HepG2 (cell line): ENCODE data around the gene DNAAF1. TPM values are rescaled to one million over a fixed set of nuclear protein-coding genes. Genes with fewer than 3 reads are reported as not detected.

Source experiments
- AGO1 ChIP-seq: fragments of 200-400 bp; formaldehyde crosslinking; IDR thresholded peaks from 2 replicates; pipeline ENCODE4 v1.6.1; 2017; ENCODE audit warnings: mild to moderate bottlenecking, low read depth, low read length, moderate library complexity; ENCODE audit not compliant: poor library complexity, severe bottlenecking
- FOXA1 ChIP-seq, 2 experiments: fragments of 450-650 bp in 1 of 2; sonication (generic) in 1 of 2; formaldehyde crosslinking in 1 of 2; IDR thresholded peaks; 2 replicates each; pipeline versions ENCODE4 v1.4.0 to v1.6.1; 2016 to 2020; ENCODE audit warnings: missing genetic modification reagents in 1 of 2
- GLI4 ChIP-seq: sonication (generic); formaldehyde crosslinking; IDR thresholded peaks from 2 replicates; pipeline ENCODE4 v1.5.1; 2020; ENCODE audit warnings: missing genetic modification reagents, mild to moderate bottlenecking, moderate library complexity, borderline replicate concordance
- JUNB ChIP-seq: sonication (generic); formaldehyde crosslinking; IDR thresholded peaks from 2 replicates; pipeline ENCODE4 v1.8.0; 2022; ENCODE audit warnings: missing genetic modification reagents, mild to moderate bottlenecking, borderline replicate concordance
- KLF12 ChIP-seq: sonication (generic); formaldehyde crosslinking; IDR thresholded peaks from 2 replicates; pipeline ENCODE4 v1.4.0; 2020; ENCODE audit warnings: missing genetic modification reagents, borderline replicate concordance
- RBM22 ChIP-seq: fragments of 200-400 bp; formaldehyde crosslinking; optimal IDR thresholded peaks from 2 replicates; pipeline ENCODE3; 2017; ENCODE audit warnings: mild to moderate bottlenecking, low read length, moderate library complexity
- ZFP37 ChIP-seq: sonication (generic); formaldehyde crosslinking; IDR thresholded peaks from 2 replicates; pipeline ENCODE4 v1.4.0; 2020; ENCODE audit warnings: missing genetic modification reagents, borderline replicate concordance
- ZFY ChIP-seq: sonication (generic); formaldehyde crosslinking; IDR thresholded peaks from 2 replicates; pipeline ENCODE4 v1.4.0; 2020; ENCODE audit warnings: missing genetic modification reagents
- ZFYVE20 ChIP-seq: sonication (generic); formaldehyde crosslinking; IDR thresholded peaks from 2 replicates; pipeline ENCODE4 v1.8.0; 2023; ENCODE audit warnings: low read depth, mild to moderate bottlenecking, moderate library complexity, missing genetic modification reagents, borderline replicate concordance
- ZNF468 ChIP-seq: sonication (generic); formaldehyde crosslinking; IDR thresholded peaks from 2 replicates; pipeline ENCODE4 v1.8.0; 2022; ENCODE audit warnings: mild to moderate bottlenecking, moderate library complexity, missing genetic modification reagents
- polyA plus RNA-seq, 8 experiments: library from polyadenylated mRNA; depleted of rRNA in 3 of 8; stranded (reverse) in 7 of 8; unstranded in 1 of 8; fragments of >200 nt; fragmentation: Illumina TruSeq in 4 of 8; extraction: Trizol in 4 of 8; gene quantifications; 2 replicates each; pipeline versions ENCODE4 v1.2.1 to v1.2.3, GENCODE V29; 2011 to 2016; ENCODE audit warnings: low read depth in 4 of 8, missing spikeins in 1 of 8, mixed read lengths in 1 of 8; ENCODE audit not compliant: insufficient read depth in 1 of 8
- total RNA-seq, 5 experiments: library from RNA; depleted of rRNA; stranded (reverse); fragments of >200 nt; fragmentation: Illumina TruSeq; extraction: Trizol; gene quantifications; 2 replicates each; pipeline ENCODE4 v1.2.3, GENCODE V29; 2016; ENCODE audit warnings: low read depth in 1 of 5
- TF ChIP-seq, protein P1 (sequence below): sonication (generic); formaldehyde crosslinking; IDR thresholded peaks from 2 replicates; pipeline ENCODE4 v1.8.0; 2022; ENCODE audit warnings: mild to moderate bottlenecking, missing genetic modification reagents, borderline replicate concordance
- TF ChIP-seq, protein P2 (sequence below): IDR thresholded peaks from 2 replicates; pipeline ENCODE4 v1.6.1; 2012; ENCODE audit warnings: inconsistent platforms
- TF ChIP-seq, protein P3 (sequence below): sonication (generic); formaldehyde crosslinking; IDR thresholded peaks from 2 replicates; pipeline ENCODE4 v1.4.0; 2020; ENCODE audit warnings: mild to moderate bottlenecking, missing genetic modification reagents
- TF ChIP-seq, protein P4 (sequence below): sonication (generic); formaldehyde crosslinking; IDR thresholded peaks from 2 replicates; pipeline ENCODE4 v1.4.0; 2020; ENCODE audit warnings: missing genetic modification reagents; ENCODE audit errors: not compliant biosample characterization
- TF ChIP-seq, protein P5 (sequence below): sonication (generic); formaldehyde crosslinking; IDR thresholded peaks from 2 replicates; pipeline ENCODE4 v1.4.0; 2020; ENCODE audit warnings: mild to moderate bottlenecking, missing genetic modification reagents, borderline replicate concordance
- TF ChIP-seq, protein P6 (sequence below): sonication (generic); formaldehyde crosslinking; conservative IDR thresholded peaks from 2 replicates; pipeline ENCODE4 v1.8.0; 2022; ENCODE audit warnings: missing genetic modification reagents
- TF ChIP-seq, protein P7 (sequence below): IDR thresholded peaks from 2 replicates; pipeline ENCODE4 v1.6.1; 2016; ENCODE audit warnings: mild to moderate bottlenecking, missing biosample characterization, missing genetic modification reagents

Gene DNAAF1
- total and polyA plus RNA-seq, 2 of the 13 experiments (the other 11 are each of a cell fraction or from before 2014, with no cell fraction given) = 0.04 TPM; not detected in 1

DNA sequence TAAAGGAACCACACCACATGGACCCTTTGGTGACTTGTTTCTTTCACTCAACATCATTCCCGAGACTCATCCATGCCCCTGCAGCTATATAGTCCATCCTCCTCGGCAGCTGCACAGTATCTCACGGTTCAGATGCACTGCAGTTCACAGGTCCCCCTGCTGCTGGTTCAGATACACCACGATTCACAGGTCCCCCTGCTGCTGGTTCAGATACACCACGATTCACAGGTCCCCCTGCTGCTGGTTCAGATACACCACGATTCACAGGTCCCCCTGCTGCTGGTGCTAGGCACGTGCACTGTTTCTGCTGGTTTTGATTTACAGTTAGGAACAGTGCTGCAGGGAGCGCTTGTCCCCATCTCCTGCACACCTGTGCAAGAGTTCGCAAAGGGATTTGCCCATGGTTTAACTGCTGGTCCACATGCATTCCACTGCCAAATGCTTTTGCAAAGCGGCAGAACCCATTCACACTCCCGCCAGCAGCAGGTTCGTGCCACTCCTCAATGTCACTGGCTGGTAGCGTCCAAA is 3.9 kb upstream of the DNAAF1 start (continued):
- TF ChIP-seq, protein P1, sequence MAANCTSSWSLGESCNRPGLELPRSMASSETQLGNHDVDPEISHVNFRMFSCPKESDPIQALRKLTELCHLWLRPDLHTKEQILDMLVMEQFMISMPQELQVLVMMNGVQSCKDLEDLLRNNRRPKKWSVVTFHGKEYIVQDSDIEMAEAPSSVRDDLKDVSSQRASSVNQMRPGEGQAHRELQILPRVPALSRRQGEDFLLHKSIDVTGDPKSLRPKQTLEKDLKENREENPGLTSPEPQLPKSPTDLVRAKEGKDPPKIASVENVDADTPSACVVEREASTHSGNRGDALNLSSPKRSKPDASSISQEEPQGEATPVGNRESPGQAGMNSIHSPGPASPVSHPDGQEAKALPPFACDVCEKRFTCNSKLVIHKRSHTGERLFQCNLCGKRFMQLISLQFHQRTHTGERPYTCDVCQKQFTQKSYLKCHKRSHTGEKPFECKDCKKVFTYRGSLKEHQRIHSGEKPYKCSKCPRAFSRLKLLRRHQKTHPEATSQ (CRISPR knock-in tag) = no peak
- TF ChIP-seq, protein P2, sequence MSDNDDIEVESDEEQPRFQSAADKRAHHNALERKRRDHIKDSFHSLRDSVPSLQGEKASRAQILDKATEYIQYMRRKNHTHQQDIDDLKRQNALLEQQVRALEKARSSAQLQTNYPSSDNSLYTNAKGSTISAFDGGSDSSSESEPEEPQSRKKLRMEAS = peak; percentile 63
- TF ChIP-seq RBM22 = no peak
- TF ChIP-seq ZFP37 = no peak
- TF ChIP-seq GLI4 (CRISPR knock-in tag) = no peak
- TF ChIP-seq, protein P3, sequence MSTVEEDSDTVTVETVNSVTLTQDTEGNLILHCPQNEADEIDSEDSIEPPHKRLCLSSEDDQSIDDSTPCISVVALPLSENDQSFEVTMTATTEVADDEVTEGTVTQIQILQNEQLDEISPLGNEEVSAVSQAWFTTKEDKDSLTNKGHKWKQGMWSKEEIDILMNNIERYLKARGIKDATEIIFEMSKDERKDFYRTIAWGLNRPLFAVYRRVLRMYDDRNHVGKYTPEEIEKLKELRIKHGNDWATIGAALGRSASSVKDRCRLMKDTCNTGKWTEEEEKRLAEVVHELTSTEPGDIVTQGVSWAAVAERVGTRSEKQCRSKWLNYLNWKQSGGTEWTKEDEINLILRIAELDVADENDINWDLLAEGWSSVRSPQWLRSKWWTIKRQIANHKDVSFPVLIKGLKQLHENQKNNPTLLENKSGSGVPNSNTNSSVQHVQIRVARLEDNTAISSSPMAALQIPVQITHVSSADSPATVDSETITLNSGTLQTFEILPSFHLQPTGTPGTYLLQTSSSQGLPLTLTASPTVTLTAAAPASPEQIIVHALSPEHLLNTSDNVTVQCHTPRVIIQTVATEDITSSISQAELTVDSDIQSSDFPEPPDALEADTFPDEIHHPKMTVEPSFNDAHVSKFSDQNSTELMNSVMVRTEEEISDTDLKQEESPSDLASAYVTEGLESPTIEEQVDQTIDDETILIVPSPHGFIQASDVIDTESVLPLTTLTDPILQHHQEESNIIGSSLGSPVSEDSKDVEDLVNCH (CRISPR knock-in tag) = no peak
- TF ChIP-seq, protein P4, sequence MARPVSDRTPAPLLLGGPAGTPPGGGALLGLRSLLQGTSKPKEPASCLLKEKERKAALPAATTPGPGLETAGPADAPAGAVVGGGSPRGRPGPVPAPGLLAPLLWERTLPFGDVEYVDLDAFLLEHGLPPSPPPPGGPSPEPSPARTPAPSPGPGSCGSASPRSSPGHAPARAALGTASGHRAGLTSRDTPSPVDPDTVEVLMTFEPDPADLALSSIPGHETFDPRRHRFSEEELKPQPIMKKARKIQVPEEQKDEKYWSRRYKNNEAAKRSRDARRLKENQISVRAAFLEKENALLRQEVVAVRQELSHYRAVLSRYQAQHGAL = no peak
- no peak for TF ChIP-seq KLF12 (CRISPR knock-in tag)
- TF ChIP-seq JUNB (CRISPR knock-in tag) = no peak
- TF ChIP-seq ZNF468 (CRISPR knock-in tag) = no peak
- TF ChIP-seq, protein P5, sequence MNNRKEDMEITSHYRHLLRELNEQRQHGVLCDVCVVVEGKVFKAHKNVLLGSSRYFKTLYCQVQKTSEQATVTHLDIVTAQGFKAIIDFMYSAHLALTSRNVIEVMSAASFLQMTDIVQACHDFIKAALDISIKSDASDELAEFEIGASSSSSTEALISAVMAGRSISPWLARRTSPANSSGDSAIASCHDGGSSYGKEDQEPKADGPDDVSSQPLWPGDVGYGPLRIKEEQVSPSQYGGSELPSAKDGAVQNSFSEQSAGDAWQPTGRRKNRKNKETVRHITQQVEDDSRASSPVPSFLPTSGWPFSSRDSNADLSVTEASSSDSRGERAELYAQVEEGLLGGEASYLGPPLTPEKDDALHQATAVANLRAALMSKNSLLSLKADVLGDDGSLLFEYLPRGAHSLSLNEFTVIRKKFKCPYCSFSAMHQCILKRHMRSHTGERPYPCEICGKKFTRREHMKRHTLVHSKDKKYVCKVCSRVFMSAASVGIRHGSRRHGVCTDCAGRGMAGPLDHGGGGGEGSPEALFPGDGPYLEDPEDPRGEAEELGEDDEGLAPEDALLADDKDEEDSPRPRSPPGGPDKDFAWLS (CRISPR knock-in tag) = no peak
- TF ChIP-seq ZFYVE20 (CRISPR knock-in tag) = no peak
- TF ChIP-seq AGO1 = no peak
- TF ChIP-seq ZFY (CRISPR knock-in tag) = no peak; the same call in 1 of the 2 replicates
- TF ChIP-seq FOXA1 (IDR thresholded peaks at IDR 0.05) = no peak
- no peak for TF ChIP-seq FOXA1 (CRISPR knock-in tag; IDR thresholded peaks at IDR 0.05)
- TF ChIP-seq, protein P6, sequence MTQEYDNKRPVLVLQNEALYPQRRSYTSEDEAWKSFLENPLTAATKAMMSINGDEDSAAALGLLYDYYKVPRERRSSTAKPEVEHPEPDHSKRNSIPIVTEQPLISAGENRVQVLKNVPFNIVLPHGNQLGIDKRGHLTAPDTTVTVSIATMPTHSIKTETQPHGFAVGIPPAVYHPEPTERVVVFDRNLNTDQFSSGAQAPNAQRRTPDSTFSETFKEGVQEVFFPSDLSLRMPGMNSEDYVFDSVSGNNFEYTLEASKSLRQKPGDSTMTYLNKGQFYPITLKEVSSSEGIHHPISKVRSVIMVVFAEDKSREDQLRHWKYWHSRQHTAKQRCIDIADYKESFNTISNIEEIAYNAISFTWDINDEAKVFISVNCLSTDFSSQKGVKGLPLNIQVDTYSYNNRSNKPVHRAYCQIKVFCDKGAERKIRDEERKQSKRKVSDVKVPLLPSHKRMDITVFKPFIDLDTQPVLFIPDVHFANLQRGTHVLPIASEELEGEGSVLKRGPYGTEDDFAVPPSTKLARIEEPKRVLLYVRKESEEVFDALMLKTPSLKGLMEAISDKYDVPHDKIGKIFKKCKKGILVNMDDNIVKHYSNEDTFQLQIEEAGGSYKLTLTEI (CRISPR knock-in tag) = no peak
- TF ChIP-seq, protein P7, sequence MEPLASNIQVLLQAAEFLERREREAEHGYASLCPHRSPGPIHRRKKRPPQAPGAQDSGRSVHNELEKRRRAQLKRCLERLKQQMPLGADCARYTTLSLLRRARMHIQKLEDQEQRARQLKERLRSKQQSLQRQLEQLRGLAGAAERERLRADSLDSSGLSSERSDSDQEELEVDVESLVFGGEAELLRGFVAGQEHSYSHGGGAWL (CRISPR knock-in tag) = no peak
